Kasumi-1 (cell line): ENCODE data around the gene KCND2.

Experiments used
- DNase-seq, 2 experiments: peaks; one replicate each; lab custom pipeline; 2025; lab: John Stamatoyannopoulos, UW

KCND2 gene

DNA sequence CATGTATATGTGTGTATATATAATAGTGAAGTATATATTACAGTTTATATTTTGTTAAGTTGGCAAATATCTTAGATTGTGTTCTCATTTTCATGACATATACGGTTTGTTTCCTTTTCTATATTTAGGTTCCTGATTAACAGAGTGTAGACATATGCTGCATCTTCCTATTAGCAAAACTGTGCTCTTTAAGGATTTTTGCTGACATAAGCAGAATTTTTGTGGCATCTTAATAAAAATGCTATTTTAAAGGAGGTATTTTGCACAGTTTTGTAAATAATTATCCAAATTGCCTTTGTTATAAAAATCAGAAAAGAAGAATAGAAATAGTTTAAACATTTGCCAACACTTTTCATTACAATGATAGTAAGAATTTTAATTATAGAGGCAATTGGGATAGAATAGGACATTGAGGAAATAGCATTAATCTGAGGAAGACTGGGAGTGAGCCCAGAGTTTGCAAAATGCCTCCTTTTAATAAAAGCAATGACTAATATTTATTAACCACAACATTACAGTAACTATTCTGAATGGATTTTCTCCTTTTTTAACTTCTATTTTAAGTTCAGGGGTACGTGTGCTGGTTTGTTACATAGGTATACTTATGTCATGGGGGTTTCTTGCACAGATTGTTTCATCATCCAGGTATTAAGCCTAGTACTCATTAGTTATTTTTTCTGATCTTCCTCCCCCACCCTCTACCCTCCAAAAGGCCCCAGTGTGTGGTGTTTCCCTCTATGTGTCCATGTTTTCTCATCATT, 38.2 kb downstream of the KCND2 start:
- DNase-seq: no peak

DNA sequence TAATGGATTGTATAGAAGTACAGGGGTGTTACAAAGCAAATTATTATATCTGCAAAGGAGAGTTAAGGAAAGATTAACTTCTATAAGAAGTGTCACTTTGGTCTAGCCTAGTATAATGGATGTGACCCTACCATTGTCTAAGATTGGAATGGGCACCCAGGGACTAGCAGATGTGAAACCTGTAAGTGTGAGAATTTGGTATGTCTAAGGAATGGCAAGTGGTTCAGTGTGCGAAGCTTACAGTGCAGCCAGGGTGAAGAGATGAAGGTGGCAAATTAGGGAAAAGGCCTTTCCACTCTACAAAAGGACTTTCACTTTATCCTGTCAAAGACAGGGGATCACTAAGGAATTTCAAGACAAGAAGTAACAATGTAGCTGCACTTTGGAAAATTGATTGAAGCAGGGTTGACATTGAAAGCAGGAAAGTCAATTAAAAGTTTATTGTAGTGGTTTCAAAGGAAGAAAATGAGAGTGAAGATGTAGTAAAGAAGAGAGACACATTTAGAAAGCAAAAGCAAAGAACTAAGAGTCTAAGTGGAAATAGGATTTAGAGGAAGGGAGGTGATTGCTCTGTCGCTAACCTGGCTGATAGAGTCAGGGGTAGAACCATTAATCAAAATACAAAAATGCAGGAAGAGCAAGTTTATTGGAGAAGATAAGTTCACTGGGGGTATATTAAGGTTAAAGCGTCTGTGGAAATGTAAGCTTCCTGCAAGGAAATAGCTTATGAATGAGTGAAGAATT, 47.4 kb downstream of the KCND2 start:
- DNase-seq: no peak

DNA sequence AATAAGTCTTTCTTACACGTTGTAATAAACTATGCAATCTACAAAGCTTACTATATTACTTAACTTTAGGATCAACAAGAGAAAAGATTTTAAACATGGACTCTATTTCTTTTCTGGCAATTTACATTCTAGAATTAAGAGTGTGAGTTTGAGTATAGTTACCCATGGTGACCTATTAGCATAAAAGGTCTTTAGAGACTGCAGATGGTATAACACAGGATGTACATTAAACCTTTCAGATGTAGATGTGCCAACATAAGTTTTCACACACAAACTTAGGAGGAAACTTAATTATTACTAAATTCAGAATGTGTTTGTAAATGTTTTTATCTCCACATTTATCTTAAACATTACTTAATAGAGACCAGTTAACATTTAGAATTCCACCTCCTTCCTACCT, 54.1 kb downstream of the KCND2 start:
- no peak for DNase-seq

DNA sequence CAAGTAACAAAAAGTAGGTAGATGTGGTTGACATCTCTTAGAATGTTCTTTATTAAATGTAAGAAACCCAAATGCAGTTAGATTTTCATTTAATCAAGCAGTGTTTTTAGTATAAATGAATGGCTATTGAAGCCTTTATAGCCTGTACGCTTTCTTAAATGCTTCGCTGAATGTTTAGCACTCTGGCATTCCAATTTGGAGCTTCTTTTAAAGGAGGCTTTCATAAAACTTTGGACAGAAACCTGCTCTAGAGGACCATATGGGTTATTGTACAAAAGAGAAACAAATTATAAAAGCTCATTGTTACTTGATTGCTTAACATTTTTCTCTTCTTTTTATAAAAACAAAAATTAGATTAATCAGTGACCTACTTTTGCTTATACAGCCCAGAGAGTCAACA, 59.5 kb downstream of the KCND2 start:
- DNase-seq: no peak

DNA sequence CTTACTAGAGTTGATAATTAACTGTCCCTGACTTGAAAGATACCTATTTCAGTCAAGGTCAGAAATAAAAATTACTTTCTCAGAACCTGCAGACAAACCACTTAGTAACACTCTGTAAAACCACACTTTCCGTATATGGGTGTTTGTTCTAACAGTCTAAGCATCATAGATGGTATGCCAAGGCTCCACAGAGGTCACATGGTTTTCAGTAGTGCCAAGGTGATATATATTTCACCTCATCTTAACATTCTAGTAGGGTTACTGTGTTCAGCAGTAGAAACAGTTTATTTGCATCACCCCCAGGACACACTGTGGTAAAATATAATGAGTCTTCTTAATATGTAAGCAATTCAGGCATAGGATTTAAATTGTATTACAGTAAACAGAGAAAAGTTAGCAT, 61.5 kb downstream of the KCND2 start:
- no peak for DNase-seq

DNA sequence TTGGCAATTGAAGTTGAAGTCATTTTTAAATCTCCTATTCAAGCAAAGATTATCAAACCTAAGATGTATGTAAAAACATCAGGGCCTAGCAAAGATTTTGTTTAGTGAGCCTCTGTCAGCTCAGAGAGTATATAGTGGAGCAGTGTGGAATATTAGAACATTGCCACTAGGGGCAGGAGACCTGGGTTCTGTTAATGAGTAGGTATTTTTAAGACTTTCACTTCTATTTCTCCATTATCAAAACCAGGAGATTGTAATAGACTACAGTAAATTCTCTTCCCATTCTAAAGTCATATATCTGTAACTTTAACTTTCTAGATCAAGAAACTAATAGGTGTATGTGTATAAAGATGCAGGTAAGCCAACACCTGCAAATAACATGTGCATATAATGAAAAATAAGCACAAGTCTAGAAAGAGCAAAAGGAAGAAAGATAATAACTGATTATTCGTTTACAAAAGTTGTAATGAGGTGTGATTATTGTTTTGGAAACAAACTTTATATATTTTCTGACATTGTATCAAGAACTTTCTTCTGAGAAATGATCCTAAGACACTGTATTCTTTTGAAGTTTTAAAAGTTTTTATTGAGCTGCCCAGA, 64.4 kb downstream of the KCND2 start:
- DNase-seq: peak; percentile 42 to 64

DNA sequence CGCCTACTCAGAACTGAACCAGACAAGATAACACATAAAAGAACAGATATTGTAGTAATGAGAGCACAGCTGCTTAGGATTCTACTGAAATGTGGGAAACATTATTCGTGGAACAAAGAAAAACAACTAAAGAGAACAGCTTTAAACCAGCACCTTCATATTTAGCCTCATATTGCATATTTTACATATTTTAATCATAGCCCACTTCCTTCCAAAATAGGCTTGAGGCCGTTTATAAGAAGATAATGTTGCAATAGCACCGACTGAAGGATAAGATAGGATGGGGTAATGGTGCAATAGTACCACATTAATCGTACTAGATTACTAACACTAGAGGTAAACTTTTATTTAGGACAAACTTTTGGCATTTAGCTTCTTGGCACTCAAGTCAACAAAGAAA, 71.3 kb downstream of the KCND2 start:
- no peak for DNase-seq

DNA sequence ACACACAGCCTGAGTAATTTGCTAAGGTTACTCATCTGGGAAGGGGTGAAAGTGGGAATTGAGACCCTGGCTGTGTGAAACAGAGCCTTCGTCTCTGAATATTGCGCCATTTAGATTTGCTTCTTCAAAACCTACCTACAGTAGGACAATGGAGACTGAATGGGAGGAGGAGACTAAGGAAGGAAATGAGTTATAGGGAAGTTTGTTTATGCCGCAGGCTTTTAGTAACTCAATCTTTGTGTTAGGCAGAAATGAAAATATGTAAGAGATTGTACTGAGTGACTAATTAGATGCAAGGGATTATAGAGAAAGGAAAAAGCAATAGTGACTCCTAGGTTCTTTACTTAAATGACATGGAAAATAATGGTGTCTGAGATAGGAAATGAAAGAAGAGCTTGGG, 80.2 kb downstream of the KCND2 start:
- DNase-seq: no peak

DNA sequence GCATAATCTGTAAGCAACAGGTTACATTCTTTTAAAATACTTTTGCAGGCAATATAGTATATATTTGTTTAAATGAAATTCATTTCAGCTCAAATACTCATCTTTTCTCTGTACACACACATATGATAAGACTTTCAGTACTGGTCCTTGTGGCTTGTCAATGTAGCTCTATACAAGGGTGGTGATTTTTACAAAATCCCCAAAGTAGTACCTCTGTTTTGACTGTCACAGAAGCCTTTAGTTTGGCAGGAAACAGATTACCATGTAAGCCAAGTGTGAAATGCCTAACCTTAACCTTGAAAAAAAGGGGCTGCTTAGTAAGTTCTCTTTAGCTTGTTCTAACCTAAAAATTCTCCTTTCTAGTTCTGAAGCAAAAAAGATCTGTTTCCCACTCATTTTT, 87.9 kb downstream of the KCND2 start:
- DNase-seq: no peak

DNA sequence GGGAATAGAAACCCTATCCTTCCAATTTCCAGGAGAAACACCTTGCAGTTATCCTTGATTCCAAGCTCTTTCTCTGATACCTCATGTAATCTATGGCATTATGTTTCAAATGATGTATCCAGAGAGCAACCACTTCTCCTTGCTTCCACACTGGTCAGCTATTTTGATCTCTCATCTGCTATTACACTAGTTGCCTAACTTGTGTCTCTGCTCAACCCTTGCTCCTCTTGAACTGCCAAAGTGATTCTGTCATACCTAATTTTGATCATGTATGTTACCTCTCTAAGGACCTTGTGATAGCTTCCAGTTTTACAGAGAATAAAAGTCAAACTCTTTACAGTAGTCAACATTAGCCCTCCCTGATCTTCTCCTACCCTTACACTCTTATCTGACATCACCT, 90.4 kb downstream of the KCND2 start:
- no peak for DNase-seq

DNA sequence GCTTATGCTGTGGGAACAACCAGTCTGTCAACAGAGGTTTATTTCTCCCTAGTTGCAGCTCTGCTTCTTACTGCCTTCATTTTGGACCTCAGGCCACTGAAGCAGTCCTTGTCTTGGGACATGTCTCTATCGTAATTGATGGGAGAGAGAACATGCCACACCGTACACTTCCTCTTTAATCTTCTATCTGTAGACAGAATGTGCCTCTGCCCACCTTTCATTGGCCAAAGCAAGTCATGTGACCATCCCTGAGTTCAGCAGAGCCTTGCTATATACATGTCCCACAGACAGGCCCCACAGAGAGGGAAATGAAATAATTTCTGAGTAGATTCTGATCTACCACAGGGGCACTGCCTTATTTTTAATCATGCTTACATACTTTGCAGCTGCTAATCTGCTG, 98.0 kb downstream of the KCND2 start:
- peak in 1 of 2 experiments; percentile 1 for DNase-seq

DNA sequence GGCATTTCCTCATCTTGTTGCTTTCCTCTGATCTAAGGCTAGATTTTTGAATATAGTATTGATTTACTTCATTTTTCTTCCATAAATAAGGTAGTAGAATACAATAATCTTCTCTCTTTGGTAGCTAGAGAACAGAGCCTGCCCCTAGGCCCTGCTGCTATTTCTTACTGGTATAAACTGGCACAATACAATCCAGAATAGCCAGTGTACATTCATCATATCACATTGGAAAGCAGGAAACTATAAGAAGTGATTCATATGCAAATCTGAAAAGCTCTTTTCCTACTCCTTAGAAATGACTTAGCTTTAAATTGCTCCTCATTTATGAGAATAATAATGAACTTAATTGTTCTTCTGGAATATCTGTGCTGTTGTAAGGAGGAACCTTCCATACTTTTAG, 100.2 kb downstream of the KCND2 start:
- DNase-seq: no peak

DNA sequence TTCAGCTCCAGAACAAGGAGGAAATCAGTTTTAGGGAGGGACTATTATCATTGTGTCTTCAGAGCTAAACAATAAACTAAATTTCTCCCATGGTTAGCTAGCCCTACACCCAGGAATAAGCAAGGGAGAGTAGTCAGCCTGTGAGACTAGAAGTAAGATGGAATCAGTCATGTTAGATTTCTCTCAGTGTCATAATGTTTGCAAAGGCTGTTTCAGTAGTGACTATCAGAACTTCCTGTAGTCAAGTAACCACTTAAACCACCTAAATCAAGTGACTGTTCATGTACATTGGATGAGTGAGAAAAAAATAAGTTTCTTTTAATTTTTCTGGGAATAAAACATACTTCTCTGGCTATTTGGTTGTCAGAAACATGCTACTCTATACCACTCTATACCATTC, 121.6 kb downstream of the KCND2 start:
- DNase-seq: no peak

DNA sequence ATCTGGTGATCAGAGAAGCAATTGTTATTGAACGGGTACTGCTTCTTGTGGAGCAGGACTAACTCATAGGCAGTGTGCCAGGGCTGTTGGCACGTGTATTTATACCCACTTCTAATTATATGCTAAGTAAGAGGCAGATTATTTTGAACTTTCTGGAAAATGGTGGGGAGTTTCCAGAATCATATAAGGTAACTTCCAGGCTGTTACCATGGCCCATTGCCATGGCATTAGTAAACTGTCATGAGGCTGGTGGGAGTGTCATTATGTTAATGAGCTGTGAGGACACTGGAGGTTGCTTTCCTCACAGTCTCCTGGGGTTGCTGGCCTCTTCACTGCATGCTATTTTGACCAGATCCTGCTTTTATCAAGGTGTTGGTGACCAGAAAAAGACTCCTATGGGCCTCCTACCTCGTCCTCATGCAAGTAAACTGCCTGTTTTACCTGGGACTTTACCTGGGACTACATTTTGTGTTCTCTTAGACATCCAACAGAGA, 122.6 kb downstream of the KCND2 start:
- no peak for DNase-seq

DNA sequence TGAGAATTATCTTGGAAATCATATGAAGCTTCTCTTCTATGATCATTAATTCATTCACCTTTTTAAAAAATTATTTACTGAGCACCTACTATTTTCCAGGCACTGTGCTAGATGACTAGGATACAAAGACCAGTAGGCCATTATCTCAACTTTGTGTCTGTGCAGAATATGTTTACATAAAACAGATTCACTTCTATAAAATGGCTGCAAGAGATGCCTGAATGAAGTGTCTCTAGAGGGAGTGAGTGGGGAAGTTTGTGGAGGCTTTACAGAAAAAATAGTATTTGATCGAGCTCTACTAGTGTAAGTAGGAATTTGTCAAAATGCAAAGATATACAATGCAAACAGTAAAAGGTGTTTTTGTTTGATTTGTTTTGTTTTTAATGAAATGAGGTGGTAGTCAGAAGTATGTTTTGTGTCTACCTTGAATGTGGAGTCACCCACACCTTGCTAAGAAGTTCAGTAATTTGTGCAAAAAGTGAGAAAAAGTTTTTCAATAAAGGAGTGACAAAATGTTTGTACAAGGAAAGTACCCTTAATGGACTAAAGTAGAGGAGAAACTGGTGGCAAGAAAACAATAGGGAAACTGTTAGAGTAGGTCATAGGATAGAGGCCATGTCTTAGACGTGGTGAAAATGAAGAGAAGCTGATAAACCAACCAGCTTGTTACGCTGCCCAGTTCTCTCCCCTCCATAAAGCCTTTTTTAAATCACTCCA, 125.5 kb downstream of the KCND2 start:
- no peak for DNase-seq

DNA sequence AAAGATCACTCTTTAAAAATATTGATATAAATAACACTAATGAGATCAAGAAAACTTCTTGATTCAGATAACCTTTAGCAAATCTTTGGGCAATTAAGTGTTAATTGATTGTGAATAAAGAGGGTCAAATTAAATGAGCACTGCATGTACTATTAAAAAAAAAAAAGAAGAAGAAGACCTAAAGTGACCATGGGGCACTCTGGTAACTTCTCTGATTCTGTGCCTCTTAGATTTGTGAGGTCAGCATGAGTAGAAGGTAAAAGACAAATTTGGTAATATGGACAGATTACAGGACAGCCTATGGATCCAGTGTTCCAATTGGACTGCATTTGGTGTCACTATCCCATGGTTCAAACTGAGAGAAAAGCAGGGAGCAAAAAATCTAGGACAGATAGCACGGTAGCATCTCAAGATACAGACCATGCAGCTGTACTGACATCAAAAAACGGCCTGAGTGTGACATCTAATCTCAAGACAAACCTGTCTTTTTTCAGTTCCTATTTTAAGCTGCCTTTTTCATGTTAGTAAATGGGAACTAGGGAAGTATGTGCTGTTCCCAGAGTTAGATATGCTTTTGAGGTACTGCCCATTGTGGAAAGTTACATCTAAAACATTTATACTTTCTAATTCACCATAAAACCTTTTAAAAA, 128.0 kb downstream of the KCND2 start:
- no peak for DNase-seq

DNA sequence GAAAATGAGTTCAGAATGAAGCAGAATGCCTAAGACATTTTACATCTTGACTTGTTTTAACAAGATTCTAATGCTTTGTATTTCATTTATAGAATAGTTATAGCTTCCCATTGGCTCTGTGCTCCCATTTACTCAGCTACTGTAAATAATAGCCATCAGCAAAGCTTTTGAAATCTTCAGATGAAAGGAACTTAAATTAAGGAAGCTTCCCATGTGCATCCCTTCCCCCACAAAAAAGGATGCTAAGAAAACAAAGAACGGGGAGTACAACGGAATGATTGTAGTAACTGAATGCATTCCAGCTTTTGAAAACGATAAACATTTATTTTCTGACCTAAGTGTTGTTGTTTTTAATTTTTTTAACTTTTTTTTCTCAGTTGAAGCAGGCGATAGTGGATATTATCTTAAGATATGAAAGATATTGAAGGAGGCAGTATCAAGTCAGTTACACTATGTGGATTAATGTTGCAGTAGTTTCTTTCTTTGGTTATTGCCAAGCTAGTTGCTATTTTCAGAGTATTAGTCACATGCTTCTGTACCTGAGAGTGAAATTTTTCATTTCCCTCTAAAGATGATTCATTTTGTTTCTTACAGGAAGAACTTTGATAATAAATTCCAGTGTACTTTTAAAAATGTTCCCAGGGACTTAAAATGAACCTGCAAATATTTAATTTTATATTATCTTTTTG, 129.2 kb downstream of the KCND2 start:
- no peak for DNase-seq

DNA sequence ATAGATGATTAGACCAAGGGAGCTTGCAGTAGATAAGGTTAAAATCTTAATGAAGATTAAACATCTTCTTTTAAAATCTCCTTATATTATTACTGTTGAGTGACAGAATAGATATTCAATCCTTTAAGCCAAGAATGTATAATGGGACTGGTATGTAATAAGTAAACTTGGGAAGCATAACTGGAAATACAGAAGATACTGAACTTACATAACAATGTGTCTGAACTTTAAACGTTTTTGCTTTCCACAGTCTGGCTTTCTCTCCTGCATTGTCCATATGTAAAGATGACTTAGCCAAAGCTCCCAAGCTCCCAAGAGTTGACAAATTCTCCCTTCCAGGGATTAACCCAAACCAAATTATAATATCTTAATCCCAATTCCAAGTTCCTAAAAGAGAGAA, 129.8 kb downstream of the KCND2 start:
- no peak for DNase-seq

DNA sequence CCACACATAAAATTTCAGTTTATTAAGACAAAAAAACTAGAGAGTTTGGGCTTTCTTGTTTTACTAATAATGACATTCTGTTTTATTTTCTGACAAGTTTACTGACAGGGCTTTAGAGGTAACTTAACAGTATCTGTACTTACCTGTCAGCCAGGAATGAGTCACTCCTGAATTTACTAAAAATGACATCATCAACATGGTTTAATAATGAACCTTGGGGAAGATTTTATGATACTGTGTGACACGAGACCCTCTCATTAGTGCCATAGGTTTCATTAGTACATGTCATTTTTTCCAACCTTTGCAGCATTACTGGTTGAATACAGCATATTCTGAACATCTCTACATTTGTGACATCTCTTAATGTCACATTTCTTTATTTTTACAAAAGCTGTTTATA, 131.1 kb downstream of the KCND2 start:
- DNase-seq: no peak

DNA sequence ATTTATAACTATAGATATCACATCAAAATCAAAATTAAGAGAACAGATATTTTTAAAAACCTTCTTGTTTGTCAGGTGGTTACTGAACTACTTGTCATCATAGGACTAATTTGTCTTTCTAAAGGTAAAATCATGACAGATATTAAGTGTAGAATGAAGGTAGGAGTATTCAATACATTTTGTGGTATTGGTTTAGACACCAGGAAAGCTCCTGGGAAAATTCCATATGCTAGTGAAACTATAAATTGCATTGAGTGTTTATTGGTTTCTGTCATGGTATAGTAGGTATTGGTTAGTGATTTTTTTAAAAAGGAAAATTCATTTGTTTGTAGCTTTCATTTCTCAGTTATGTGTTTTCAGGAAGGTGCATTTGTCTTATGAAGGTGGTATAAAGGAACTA, 132.7 kb downstream of the KCND2 start:
- DNase-seq: no peak

DNA sequence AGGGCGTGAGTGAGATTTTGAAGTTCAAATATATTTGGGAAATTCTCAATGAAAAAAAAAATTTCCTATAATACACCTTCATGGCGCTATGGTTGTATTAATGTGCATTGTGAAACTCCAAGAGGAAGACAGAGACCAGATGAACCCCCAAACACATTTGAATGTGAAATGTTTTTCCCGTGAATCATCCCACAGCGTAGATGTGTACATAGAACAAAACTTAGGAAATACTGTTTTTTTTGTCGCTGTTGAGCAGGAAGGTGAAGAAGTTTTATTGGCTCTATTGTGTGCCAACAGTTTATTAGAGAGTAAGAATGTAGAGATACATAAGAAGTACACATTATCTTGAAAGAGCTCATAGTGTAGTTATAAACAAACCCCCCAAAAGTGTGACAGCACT, 134.0 kb downstream of the KCND2 start:
- no peak for DNase-seq
